ENCODE measurements around the gene LY6G6C.
"Not testable (repeated sequence)": the region's sequence is repeated elsewhere in the genome, so short reads cannot be mapped to it uniquely, and the experiment has no call there.

LY6G6C gene

DNA sequence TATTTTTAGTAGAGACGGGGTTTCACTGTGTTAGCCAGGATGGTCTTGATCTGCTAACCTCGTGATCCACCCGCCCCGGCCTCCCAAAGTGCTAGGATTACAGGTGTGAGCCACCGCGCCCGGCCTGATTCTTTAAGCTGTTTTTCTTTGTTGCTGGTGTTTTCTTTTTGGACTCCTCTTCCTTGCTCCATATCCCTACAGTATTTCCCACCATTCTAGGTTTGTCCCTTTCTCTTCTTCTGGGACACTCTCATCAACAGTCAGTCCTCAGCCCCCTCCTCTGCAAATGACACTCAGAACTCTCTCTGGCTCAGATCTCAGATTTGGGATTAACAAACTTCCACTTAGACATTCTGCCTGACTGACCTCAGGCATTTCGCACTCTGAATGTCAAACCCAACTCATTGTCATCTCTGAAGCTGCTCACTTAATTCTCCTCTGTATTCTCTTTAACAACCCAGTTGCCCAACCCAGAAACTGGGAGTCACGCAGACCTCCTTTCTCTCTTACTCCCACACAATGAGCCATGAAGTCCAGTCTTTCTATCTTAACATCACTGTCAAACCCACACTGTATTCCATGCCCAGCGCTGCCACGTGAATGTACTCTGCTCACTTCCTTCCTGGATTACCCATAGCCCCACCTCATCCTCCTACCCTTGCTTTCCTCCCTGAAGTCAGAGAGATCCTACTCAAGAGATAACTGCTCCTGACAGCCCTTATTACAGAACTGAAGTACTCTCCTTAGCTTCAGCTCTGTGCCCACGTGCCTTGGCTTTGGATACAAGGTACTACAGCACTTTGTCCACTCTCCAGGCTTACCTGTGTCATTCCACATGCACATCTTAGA lies 4.2 kb upstream of the LY6G6C start:
- DNase-seq = no peak

GRCh38 chr6:31723980-31724691 lies 2.6 kb upstream of the LY6G6C start:
- no peak for DNase-seq

GRCh38 chr6:31723245-31723979 lies 1.9 kb upstream of the LY6G6C start, which contains the start of gene MPIG6B:
Gene MPIG6B (plus strand): TSS chr6:31723373. CDS start chr6:31723384, 11 bp downstream.
- DNase-seq = no peak

DNA sequence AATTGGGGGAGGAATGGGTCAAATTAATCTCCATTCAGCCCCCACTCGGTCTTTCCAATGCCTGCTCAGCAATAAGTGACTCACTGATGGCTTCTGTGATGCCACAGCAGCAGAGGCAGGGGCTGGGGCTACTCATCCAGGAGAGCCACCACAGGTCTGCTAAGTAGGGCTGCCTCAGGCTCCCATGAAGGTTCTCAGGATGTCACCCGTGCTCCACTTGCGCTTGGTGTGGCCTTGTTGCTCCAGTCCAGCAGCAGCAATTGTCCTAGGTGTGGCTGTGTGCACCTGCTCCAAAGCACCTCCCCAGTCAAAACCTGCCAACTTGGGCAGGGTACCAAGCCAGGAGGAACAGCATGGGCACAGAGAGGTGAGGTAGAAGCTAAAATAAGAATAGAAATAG lies 627 bp upstream of the LY6G6C start:
- DNase-seq = no peak

DNA sequence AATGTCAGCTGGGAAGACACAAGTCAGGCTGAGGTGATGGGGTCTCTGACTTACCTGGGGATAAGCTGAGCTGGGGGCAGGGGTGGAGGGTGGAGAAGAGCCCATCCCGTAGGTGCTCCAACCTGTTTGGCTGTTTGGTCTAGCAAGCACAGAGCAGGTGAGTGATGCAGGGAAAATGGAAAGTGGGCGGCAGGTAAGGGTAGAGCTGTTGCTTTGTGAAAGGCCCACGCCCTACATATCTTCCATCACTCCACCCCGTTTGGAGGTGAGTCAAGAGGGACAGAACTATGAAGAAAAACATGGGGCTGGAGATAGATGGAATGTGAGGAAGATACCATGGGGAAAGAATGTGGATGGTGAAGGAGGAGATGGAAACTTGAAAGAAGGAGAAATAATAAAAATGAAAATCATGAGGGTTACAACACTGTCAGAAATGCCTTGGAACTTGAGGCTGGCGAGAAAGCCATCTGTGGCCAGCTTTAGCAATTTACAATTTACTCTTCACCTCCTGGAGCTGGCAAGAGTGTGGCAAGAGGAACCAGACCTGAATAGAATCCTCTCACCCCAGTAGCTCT lies 1.3 kb downstream of the LY6G6C start:
- DNase-seq = no peak

DNA sequence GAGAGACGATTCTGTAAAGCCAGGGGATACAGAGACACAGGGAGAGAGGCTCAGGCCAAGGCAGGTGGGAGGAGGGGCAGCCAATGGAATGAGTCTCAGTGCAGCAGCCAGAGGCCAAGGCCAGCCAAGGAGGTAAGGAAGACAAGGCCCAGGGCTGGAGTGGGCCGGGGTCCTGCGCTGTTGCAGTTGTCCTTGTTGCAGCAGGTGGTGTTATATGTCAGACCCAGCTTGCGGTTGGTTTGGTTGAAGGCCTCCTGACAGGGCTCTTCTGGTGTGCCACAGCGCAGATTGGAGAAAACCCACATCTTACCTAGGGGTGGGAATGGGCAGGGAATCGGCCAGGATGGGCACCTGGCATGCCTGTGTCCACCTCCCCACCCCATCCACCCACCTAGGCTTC lies 2.5 kb downstream of the LY6G6C start:
- DNase-seq = no peak

DNA sequence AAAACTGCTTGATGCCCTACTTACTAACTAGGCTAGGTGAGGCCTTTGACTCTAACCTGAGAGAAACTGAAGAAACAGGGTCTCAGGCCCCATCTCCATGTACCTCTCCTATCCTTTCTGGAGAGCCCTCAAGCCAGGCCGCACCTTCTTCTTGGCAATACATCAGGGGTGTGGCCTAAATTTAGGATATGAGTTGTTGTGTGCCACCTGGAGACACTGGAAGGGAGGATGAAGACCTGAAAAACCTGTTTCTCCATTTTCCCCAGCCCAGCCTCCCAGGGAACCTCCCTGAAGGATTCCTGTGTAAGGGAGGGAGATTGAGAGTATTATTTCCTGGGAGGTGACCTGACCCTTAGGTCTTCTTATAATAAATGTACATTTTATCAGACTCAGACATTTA lies 3.3 kb downstream of the LY6G6C start:
- DNase-seq = no peak

- DNase-seq = no peak
These were observed 3.9 kb downstream of the LY6G6C start for GRCh38 chr6:31717499-31718222.

- no peak for DNase-seq
These were observed 6.3 kb downstream of the LY6G6C start, which contains the start of gene LY6G6D for GRCh38 chr6:31715022-31715958. Gene LY6G6D (plus strand): TSS chr6:31715348. CDS start chr6:31715356, 8 bp downstream.

DNA sequence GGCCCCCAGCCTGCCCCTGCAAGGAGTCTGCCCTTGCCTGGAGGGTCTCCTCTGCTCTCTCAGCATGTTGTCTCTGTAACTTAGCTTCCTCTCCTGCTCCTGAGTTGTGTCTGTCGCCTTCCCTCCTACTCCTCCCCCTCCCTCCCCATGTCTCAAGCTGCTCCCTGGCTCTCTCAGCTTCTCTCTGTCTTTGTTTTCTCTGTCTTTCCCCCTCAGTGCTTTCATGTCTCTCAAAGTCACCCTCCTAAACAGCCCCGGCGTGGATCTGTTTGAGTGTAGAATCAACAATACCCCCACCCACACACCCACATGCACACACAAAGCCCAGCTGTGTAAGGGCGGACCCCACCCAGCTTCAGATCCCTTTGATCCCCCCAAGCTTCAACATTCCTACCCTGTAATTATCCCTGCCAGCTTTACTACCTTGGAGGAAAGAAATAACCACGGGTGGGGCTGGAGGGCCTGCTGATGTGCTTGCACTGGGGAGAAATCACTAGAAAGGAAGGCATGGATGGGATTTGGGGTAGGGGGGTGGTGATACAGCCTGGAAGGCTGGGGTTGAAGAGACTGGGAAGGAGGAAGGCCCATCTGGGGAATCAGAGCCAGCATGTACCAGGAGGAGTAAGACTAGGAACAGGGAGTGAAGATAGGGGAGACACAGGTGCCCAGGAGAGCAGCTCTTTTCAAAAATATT lies 7.4 kb downstream of the LY6G6C start:
- DNase-seq = no peak

DNA sequence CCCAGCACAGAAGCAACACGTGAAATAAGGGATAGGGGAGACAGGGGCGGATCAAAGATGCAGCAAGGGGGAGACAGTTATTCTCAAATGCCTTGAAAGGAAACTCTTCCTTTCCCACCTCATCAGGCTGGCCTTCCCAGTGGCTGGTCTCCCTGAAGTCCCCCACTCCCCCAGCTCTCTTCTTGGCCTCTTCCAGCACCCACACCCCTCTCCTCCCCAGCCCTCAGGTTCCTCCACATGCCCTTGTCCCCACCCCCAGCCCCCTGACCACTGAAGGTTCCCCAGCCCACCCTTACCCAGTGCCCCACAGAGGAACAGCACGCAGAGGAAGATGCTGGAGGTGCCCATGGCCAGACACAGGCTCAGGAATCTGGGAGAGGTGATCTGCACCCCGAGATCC lies 8.1 kb downstream of the LY6G6C start:
- DNase-seq = no peak

DNA sequence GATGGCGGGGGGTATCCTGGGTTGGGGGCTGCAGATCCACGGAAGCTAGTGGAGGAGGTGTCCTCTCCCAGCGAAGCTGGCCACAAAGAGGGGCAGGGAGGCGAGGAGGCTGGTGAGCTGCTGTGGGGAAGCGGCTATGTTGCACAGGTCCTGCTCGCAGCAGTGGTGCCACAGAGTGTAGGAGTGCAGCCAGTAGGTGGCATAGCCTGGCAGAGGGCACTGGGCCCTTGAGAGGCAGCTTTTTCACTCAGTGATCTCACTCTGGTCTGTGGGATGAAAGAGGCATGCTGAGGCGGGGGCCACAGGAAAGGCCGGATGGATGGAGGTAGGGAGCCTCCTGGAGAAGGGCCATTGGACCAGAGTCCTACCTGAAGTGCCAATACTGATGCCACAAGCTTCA lies 9.2 kb downstream of the LY6G6C start:
- no peak for DNase-seq

- no peak for DNase-seq
These were observed 10.3 kb downstream of the LY6G6C start for GRCh38 chr6:31711233-31711632.

DNA sequence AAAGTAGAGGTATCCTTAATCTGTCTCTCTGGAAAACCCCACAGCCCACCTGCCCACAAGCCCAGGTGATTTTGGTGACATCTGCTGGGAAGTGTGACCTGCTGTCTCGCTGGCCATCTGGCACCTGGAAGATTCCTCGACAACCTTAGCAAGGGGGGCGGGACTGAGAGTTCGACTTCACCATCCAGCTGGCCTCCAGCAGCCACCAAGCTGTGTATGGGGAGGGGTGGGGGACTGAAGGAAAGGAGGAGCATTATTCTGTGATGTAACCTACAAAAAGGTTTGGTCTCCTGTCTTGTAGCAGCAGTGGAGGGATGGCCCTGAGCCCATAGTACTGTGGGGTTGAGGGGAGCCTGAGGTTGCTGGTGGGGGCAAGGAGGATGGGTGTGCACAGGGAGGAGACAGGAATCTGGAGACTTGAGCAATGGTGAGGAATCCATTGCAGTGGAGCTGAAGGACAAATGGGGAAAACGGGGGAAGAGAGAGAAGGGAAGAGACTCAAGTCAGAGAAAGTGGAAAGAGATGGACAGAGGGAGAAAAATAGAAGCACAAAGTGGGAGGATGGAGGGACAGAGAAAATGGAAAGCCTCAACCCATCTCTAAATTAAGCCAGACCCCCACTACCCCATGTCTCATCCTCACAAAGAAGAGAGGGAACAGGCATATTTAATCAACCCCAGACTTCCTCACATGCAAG lies 10.9 kb downstream of the LY6G6C start:
- DNase-seq = no peak

GRCh38 chr6:31709157-31709556 lies 12.4 kb downstream of the LY6G6C start:
- not testable (repeated sequence) for DNase-seq

DNA sequence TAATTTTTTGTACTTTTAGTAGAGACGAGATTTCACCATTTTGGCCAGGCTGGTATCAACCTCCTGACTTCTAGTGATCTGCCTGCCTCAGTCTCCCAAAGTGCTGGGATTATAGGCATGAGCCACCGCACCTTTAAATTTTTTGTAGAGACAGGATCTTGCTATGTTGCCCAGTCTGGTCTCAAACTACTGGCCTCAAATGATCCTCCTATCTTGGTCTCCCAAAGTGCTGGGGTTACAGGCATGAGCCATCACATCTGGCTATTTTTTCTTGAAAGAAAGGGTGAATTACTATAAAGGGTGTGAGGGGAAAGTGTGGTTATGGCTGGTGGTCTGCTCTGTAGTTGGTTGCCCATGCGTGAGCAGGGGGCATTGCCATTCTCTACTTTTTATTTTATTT lies 13.3 kb downstream of the LY6G6C start:
- DNase-seq = no peak

DNA sequence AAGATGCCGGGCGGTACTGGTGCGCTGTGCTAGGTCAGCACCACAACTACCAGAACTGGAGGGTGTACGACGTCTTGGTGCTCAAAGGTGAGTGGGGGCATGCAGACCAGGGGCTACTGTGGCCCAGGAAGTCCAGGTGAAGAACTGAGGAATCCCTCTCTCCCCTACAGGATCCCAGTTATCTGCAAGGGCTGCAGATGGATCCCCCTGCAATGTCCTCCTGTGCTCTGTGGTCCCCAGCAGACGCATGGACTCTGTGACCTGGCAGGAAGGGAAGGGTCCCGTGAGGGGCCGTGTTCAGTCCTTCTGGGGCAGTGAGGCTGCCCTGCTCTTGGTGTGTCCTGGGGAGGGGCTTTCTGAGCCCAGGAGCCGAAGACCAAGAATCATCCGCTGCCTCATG lies 13.8 kb downstream of the LY6G6C start:
- no peak for DNase-seq

GRCh38 chr6:31706599-31706998 lies 14.9 kb downstream of the LY6G6C start, which contains the start of gene LY6G6F:
Gene LY6G6F (plus strand): TSS chr6:31706866. CDS start chr6:31706907, 41 bp downstream.
- no peak for DNase-seq

DNA sequence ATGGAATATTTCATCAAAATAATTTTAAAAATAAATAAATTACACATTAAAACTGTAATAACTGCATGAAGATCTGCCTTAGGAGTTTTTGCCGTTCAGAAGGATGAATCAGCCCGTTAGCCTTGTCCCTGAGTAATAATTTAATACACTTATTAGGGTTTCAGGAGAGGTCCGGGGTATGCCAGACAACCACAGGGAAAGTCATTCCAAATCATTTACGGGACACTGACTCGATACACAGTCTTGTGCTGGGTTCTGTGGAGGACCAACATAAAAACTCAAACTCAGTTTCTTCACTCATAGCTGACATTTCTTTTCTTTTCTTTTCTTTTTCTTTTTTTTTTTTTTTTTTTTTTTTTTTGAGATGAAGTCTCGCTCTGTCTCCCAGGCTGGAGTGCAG lies 15.6 kb downstream of the LY6G6C start:
- DNase-seq = no peak
